Keratinocyte (primary cell): ENCODE results near the gene IFT74. TPM values are rescaled to one million over a fixed set of nuclear protein-coding genes. Genes with fewer than 3 reads are reported as not detected.

Experiments
- DNase-seq: peaks from one replicate; pipeline ENCODE4 v3.0.0-alpha.2; 2011; ENCODE audit warnings: low read depth, missing footprints, low spot score
- FAIRE-seq: peaks from 2 replicates; lab custom pipeline; 2011; peaks lifted over from hg19 to GRCh38; lab: Jason Lieb, UNC
- H2AFZ ChIP-seq: 2 replicates; pipeline ENCODE4 v1.6.0; 2012; ENCODE audit warnings: low read length, control low read depth, inconsistent platforms; ENCODE audit not compliant: control insufficient read depth
- H3K27ac ChIP-seq: 2 replicates; pipeline ENCODE4 v1.5.1; 2011; ENCODE audit warnings: low read length; ENCODE audit not compliant: control insufficient read depth, insufficient read depth
- H3K27me3 ChIP-seq: 3 replicates; pipeline ENCODE4 v1.6.0; 2011; ENCODE audit warnings: low read length; ENCODE audit not compliant: control insufficient read depth, insufficient read depth; ENCODE audit errors: extremely low read depth
- H3K36me3 ChIP-seq, 2 experiments: 2 replicates in 1 of 2; 3 replicates in 1 of 2; pipeline ENCODE4 v1.5.1; 2011; ENCODE audit warnings: low read length in 2 of 2, mild to moderate bottlenecking in 1 of 2; ENCODE audit not compliant: control insufficient read depth in 2 of 2, insufficient read depth in 2 of 2; ENCODE audit errors: extremely low read depth in 1 of 2
- H3K4me1 ChIP-seq: 3 replicates; pipeline ENCODE4 v1.5.1; 2011; ENCODE audit warnings: low read length; ENCODE audit not compliant: control insufficient read depth, insufficient read depth; ENCODE audit errors: extremely low read depth
- H3K4me2 ChIP-seq: 3 replicates; pipeline ENCODE4 v1.6.0; 2011; ENCODE audit warnings: low read depth, low read length; ENCODE audit not compliant: control insufficient read depth, insufficient read depth; ENCODE audit errors: extremely low read depth
- H3K4me3 ChIP-seq, 3 experiments: fragments of 200-600 bp in 1 of 3; sonication (generic) in 1 of 3; 2 replicates in 2 of 3; 3 replicates in 1 of 3; pipeline ENCODE4 v1.5.1; 2011 to 2016; ENCODE audit warnings: low read length in 3 of 3, mild to moderate bottlenecking in 3 of 3, control low read depth in 2 of 3, inconsistent platforms in 1 of 3, low read depth in 1 of 3, mixed read lengths in 1 of 3, mixed run types in 1 of 3, moderate library complexity in 1 of 3; ENCODE audit not compliant: control insufficient read depth in 2 of 3, insufficient read depth in 2 of 3; ENCODE audit errors: extremely low read depth in 1 of 3
- H3K79me2 ChIP-seq: 2 replicates; pipeline ENCODE4 v1.6.0; 2012; ENCODE audit warnings: low read length; ENCODE audit not compliant: control insufficient read depth, insufficient read depth
- H3K9ac ChIP-seq: 3 replicates; pipeline ENCODE4 v1.6.0; 2011; ENCODE audit warnings: low read length; ENCODE audit not compliant: control insufficient read depth, insufficient read depth; ENCODE audit errors: extremely low read depth
- H3K9me1 ChIP-seq: 3 replicates; pipeline ENCODE4 v1.6.0; 2011; ENCODE audit warnings: low read length; ENCODE audit not compliant: control insufficient read depth, insufficient read depth; ENCODE audit errors: extremely low read depth
- H3K9me3 ChIP-seq: 2 replicates; pipeline ENCODE4 v1.5.1; 2012; ENCODE audit warnings: low read depth, low read length; ENCODE audit not compliant: control insufficient read depth
- H4K20me1 ChIP-seq: 3 replicates; pipeline ENCODE4 v1.6.0; 2011; ENCODE audit warnings: low read length; ENCODE audit not compliant: control insufficient read depth, insufficient read depth; ENCODE audit errors: extremely low read depth
- EZH2 ChIP-seq: IDR thresholded peaks from one replicate; pipeline ENCODE4 v1.6.1; 2012; ENCODE audit warnings: inconsistent platforms, mild to moderate bottlenecking, low read length, moderate library complexity
- dilution Hi-C: fragments of 300-500 bp; cut with MboI; formaldehyde crosslinking; loops from one replicate; pipeline ENCODE4 v1.7.0; 2020; ENCODE audit warnings: low sequenced_read_pairs; ENCODE audit not compliant: extremely low pct_ligation_motif_present
- polyA plus RNA-seq, 5 experiments: library from polyadenylated mRNA; depleted of rRNA in 3 of 5; stranded (reverse) in 3 of 5; stranded (forward) in 1 of 5; unstranded in 1 of 5; fragments of >200 nt; gene quantifications; 1 replicate in 1 of 5; 2 replicates in 3 of 5; 3 replicates in 1 of 5; pipeline versions ENCODE4 v1.2.1 to v1.2.3, GENCODE V29; 2011 to 2012; ENCODE audit warnings: missing spikeins in 2 of 5, low read depth in 1 of 5, low replicate concordance in 1 of 5
- TF ChIP-seq, protein P1 (sequence below), 3 experiments: IDR thresholded peaks in 1 of 3; conservative IDR thresholded peaks in 1 of 3; optimal IDR thresholded peaks in 1 of 3; 2 replicates in 2 of 3; 3 replicates in 1 of 3; pipeline versions ENCODE3 to v1.5.1; 2011; ENCODE audit warnings: low read length in 3 of 3, mild to moderate bottlenecking in 3 of 3, moderate library complexity in 2 of 3, control low read depth in 1 of 3, inconsistent platforms in 1 of 3; ENCODE audit not compliant: insufficient read depth in 2 of 3; ENCODE audit errors: extremely low read depth in 1 of 3

Gene IFT74
- polyA plus RNA-seq, 1 donor (not counting 4 experiments of a cell fraction or from before 2014, with no cell fraction given) = 12.9 TPM

DNA sequence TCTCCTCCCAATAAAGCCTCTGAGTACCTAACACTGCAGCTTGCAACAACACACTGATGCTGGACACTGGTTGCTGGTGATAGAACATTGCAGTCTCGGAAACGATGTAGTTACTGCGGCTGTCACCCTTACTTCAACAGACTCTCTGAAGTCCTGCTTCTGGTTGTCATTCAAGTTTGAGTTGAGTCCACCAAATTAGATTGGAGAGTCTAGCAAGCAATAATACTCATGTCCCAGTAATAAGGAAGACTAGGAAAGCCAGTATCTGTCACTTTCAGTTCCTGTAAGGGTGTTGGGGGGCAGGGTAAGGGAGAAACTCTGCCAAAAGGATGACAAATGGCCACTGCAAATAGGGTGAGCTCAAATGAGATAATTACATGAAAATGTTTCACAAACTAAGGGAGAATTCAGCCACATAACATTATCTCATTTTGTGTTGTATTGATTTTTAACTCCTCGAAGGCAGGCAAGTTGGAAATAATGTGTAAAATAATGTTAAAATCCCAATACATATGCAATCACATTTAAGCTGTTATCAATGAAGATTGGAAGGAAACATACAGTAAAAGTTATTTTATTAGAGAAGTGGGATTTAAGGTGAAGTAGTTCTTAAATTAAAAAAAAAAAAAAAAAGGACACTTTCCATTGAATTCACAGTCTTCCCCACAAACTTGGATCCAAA is 849 bp upstream of the IFT74 start:
- Histone ChIP-seq H3K36me3 (no peaks in the 10 kb centered on the region), H3K4me2 (peak overlapping the region; percentile 51), H3K27me3 (no peaks in the 10 kb centered on the region), H2AFZ (peak overlapping the region; percentile 50), H4K20me1 (no peaks in the 10 kb centered on the region), H3K79me2 (peaks cover 2% of the 10 kb centered on the region), H3K4me3 (peak overlapping the region; percentile 52 to 61 (median 58)), H3K27ac (peak overlapping the region; percentile 70), H3K9me1 (no peaks in the 10 kb centered on the region), H3K9ac (peak overlapping the region; percentile 67), H3K9me3 (no peaks in the 10 kb centered on the region), H3K4me1 (peaks cover 6% of the 10 kb centered on the region)
- no peak for FAIRE-seq
- TF ChIP-seq, protein P1, sequence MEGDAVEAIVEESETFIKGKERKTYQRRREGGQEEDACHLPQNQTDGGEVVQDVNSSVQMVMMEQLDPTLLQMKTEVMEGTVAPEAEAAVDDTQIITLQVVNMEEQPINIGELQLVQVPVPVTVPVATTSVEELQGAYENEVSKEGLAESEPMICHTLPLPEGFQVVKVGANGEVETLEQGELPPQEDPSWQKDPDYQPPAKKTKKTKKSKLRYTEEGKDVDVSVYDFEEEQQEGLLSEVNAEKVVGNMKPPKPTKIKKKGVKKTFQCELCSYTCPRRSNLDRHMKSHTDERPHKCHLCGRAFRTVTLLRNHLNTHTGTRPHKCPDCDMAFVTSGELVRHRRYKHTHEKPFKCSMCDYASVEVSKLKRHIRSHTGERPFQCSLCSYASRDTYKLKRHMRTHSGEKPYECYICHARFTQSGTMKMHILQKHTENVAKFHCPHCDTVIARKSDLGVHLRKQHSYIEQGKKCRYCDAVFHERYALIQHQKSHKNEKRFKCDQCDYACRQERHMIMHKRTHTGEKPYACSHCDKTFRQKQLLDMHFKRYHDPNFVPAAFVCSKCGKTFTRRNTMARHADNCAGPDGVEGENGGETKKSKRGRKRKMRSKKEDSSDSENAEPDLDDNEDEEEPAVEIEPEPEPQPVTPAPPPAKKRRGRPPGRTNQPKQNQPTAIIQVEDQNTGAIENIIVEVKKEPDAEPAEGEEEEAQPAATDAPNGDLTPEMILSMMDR (optimal IDR thresholded peaks at IDR 0.05 in 1 of 3, IDR thresholded peaks at IDR 0.05 in 1 of 3, conservative IDR thresholded peaks at IDR 0.05 in 1 of 3; ENCODE audit: extremely low read depth in 1 of 3, insufficient read depth in 2 of 3, low read length in 3 of 3) = no peak
- no peak for TF ChIP-seq EZH2
- no peak for DNase-seq
- dilution Hi-C loops = no loop called here

DNA sequence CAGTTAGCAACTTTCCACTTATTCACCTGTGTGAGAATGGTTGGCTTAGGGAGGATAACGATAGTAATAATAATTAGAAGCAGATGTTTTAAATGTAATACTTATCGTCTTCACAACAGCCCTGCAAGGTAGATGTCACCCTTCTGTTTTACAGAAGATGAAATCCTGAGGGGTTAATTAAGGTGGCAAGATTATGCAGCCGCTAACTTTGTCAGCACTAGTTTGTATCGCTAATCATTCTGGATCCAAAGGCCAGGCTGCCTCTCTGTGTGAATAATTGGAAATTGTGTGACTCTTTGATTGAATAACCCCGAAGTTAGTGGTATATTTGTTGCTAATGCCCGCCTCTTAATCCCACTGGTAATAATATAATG is 635 bp downstream of the IFT74 start:
- DNase-seq (no peak), FAIRE-seq (peak; percentile 43)
- Histone ChIP-seq H2AFZ (peak overlapping the region; percentile 87), H3K9ac (peak overlapping the region; percentile 67), H3K36me3 (no peaks in the 10 kb centered on the region), H3K79me2 (peaks cover 2% of the 10 kb centered on the region), H3K4me3 (peak overlapping the region; percentile 52 to 61 (median 58)), H3K4me2 (peak overlapping the region; percentile 51), H3K9me1 (no peaks in the 10 kb centered on the region), H3K4me1 (peaks cover 6% of the 10 kb centered on the region), H4K20me1 (no peaks in the 10 kb centered on the region), H3K9me3 (no peaks in the 10 kb centered on the region), H3K27me3 (no peaks in the 10 kb centered on the region), H3K27ac (peak overlapping the region; percentile 70)
- dilution Hi-C loops = no loop called here
- TF ChIP-seq, protein P1 (optimal IDR thresholded peaks at IDR 0.05 in 1 of 3, IDR thresholded peaks at IDR 0.05 in 1 of 3, conservative IDR thresholded peaks at IDR 0.05 in 1 of 3; ENCODE audit: extremely low read depth in 1 of 3, insufficient read depth in 2 of 3, low read length in 3 of 3) = no peak
- TF ChIP-seq EZH2 = no peak
